HT1080 (cell line): ENCODE data around the gene GPT2. TPM values are rescaled to one million over a fixed set of nuclear protein-coding genes. Genes with fewer than 3 reads are reported as not detected.

Source experiments
- DNase-seq: peaks from one replicate; pipeline ENCODE4 v3.0.0-alpha.2; 2015; ENCODE audit warnings: low read depth
- polyA plus RNA-seq, 2 experiments: library from polyadenylated mRNA; depleted of rRNA; stranded (reverse); fragments of >200 nt; gene quantifications; 2 replicates each; pipeline ENCODE4 v1.2.3, GENCODE V29; 2015
- total RNA-seq: library from RNA; depleted of rRNA; stranded (reverse); fragments of >200 nt; shearing (Covaris generic); gene quantifications from 2 replicates; pipeline ENCODE4 v1.2.3, GENCODE V29; 2014; rRNA removed

The GPT2 gene, protein sequence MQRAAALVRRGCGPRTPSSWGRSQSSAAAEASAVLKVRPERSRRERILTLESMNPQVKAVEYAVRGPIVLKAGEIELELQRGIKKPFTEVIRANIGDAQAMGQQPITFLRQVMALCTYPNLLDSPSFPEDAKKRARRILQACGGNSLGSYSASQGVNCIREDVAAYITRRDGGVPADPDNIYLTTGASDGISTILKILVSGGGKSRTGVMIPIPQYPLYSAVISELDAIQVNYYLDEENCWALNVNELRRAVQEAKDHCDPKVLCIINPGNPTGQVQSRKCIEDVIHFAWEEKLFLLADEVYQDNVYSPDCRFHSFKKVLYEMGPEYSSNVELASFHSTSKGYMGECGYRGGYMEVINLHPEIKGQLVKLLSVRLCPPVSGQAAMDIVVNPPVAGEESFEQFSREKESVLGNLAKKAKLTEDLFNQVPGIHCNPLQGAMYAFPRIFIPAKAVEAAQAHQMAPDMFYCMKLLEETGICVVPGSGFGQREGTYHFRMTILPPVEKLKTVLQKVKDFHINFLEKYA
- total RNA-seq = 19.6 and 20.7 TPM in 2 replicates
- polyA plus RNA-seq (2015; cell fraction: cytosol; rRNA removed) = 32.0 and 40.0 TPM in 2 replicates
- polyA plus RNA-seq (2015; cell fraction: nucleus; rRNA removed) = 33.6 and 36.5 TPM in 2 replicates

DNA sequence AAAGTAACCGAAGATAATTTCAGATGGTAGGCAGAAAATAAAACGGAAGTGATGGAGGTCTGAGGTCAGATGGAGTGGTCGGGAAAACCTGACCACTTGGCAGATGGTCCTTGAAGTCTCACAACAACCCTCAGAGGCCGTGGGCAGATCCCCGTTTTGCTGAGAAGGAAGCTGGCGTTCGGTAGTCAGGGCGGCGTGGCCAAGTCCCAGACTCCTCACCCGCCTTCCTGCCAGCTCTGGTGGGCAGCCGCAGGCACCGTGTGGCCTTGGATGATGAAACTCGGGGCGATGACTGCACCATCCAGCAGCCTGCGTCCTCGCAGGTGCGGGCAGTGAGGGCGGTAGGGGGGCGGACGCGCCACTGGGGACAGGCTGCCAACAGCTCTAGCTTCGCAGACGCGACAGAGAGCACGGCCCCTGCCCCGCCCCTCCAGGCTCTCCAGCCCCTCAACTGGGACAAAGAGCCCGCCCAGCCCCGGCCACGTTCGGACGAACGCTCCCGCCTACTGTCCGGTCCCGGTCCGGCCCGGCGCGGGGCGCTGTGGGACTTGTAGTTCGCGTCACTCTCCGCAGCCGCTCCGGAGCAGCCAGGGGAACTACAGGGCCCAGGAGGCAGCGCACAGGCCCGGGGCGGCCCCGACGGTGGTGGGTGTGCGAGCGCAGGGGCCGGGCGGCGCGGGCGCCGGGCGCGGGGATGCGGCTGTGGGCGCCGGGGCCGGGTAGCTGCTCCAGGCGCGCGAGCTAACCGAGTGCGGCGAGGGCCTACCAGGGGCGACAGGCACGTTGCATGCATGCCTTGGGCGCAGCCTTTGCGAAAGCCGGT, at the start of gene GPT2:
Gene GPT2 (plus strand): TSS at position 673 of the 823 bp plus-strand sequence. CDS start 354 bp downstream, outside the sequence.
- peak; percentile 96 for DNase-seq

DNA sequence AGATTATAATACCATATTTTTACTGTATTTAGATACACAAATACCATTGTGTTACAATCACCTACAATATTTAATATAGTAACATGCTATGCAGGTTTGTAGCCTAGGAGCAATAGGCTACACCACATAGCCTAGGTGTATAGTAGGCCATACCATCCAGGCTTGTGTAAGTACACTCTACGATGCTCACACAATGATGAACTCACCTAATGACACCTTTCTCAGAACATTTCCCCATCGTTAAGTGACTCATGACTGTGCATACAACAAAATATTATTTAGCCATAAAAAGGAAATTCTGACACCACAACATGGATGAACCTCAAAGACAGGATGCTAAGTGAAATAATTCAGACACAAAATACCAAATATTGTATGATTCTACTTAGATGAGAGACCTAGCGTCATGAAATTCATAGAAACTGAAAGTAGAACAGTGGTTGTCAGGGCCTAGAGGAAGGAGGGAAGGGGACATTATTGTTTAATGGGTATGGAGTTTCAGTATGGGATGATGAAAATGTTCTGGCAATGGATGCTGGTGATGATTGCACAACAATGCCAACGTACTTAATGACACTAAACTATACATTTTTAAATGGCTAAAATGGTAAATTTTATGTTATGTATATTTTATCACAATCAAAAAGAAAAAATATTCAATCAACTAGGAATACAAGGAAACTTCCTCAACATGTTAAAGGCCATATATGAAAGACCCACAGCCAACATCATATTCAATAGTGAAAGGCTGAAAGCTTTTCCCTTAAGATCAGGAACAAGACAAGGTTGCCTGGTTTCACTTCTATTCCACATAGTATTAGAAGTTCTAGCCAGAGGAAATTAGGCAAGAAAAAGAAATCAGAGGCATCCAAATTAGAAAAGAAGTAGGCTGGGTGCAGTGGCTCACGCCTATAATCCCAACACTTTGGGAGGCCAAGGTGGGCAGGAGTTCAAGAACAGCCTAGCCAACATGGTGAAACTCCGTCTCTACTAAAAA, 47.3 kb upstream of the GPT2 start:
- DNase-seq = no peak

DNA sequence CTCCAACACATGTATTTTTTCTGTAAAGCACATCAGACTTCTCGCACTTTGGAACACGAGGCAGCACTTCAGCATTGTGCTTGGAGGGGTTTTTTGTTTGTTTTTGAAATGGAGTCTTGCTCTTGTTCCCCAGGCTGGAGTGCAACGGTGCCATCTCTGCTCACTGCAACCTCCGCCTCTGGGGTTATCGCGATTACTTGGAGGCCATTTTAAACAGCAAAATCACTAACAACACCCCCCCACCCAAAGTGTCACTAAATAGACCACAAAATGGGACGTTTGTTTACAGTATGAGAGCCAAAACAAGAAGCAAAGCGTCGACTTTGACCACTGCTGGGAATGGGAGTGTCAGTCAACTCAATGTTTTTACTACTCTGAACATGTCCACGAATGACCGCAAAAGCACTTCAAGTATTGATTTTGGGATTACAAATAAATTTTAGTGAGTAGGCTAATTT, 44.1 kb upstream of the GPT2 start:
- DNase-seq = no peak

DNA sequence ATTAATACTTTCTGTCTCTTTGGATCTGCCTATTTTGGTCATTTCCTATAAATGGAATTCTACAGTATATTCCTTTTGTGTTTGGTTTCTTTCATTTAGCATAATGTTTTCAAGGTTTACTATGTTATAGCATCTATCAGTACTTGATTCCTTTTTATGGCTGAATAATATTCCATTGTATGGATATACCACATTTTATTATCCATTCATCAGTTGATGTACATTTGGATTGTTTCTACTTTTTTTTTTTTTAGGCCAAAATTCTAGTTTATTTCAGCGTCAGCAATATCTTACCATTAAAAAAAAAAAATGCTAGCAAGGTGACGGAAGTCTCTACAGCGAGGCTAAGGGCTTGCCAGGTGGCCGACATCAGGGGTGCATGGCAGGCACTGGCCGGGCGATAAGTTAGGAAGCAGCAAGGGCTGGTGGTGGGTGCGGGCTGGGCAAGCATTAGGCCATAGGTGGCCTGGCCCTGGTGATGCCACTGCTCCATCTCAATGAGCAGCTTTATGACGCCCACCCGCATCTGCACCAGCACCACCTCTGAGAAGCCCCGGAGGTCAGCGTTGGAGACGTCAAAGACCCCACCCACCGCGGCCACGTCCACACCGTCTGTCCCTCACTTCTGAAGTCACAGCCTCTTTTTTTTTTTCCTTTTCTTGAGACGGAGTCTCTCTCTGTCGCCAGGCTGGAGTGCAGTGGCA, 41.8 kb upstream of the GPT2 start:
- DNase-seq = no peak

DNA sequence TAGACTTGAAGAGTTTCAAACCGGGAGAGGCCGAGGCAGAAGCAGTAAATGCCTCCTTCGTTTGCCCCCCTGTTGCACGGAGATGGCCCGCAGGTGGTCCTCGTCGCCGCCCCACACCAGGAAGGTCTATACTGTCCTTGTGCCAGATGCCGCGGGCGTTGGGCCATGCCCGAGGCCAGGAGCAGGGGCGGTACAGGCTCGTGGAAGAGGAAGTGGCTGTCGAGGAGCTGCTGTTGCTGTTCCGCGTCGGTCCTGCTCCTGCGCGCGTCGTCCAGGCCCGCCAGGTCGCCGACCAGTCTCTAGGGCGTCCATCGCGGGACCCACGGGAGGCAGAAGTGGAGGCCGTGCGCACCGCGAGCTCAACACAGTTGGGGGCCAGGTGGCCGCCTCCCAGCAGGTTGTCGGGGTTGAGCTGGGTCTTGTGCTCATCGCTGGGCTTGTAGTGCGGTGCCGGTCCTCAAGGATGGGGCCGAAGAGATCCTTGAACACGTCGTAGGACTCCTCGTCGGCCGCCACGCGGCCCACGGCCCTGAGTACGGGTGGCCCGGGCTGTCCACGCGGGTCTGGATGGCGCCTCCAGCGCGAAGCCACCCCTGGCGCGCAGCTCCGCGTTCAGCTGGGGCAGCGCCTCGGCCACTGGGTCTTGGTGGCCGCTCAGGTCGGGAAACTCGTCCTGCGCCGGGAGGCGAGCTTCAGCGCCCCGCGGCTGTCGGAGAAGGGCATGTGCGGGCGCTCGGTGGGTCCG, 40.1 kb upstream of the GPT2 start:
- DNase-seq = no peak

DNA sequence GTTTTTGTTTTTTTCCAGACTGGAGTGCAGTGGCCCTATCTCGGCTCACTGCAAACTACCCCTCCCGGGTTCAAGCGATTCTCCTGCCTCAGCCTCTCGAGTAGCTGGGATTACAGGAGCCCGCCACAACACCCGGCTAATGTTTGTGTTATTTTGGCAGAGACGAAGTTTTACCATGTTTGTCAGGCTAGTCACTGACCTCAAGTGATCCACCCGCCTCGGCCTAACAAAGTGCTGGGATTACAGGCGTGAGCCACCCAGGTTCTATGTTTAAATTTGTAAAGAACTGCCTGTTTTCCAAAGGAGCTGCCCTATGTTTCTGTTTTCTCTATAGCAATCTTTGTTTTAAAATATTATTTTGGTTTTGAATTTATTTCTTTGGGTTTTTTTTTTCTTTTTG, 39.4 kb upstream of the GPT2 start:
- DNase-seq = no peak

DNA sequence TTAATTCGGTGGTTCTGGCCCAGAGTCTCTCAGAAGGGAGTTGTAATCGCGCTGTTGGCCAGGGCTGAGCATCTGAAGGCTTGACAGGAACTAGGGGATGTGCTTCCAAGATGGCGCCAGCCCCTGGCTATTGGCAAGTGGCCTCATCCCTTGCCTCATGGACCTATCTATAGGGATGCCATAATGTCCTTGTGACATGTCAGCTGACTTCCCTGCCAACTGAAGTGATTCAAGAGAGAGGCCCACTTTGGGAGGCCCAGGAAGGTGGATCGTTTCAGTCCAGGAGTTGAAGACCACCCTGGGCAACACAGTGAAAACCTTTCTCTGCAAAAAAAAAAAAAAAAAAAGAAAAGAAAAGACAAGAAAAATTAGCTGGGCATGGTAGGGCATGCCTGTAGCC, 38.2 kb upstream of the GPT2 start:
- no peak for DNase-seq

DNA sequence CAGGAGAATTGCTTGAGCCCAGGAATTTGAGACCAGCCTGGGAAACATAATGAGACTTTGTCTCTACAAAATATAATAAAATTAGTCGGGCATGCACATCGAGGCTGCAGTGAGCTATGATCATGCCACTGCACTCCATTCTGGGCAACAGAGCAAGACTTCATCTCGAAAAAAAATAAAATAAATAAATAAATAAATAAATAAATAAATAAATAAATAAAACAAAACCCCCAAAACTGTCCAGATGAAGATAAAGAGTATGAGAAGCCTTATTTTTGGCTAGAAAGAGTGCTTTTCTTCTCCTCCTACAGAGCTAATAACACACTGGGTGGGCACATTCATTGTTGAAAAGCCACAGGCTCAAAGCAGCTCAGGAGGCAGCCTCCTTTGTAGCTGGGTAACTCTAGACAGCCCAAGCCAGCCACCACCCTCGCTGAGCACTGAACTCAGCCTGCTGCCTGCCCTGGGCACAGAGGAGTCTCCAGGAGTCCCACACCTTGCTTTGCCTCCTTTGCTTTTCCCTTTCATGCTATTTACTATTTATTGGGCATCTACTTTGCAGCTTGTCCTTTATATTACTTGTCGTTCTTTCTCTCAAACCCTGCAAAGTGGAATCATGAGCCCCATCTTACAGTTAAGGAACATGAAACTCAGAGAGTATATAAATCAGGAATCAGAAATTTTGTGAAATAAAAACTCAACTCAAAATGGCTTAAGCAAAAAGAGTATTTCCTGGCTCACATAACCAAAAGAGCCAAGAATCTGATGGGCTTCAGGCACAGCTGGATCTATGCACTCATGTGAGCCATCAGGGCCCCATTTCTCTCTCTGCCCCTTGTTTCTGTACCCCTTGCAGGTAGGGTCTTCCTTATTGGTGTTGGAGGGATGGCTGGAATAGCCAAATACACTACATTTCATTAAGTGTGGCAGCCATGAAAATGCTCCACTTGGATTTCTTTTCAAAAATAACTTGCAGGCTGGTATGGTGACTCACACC, 35.1 kb upstream of the GPT2 start:
- no peak for DNase-seq

DNA sequence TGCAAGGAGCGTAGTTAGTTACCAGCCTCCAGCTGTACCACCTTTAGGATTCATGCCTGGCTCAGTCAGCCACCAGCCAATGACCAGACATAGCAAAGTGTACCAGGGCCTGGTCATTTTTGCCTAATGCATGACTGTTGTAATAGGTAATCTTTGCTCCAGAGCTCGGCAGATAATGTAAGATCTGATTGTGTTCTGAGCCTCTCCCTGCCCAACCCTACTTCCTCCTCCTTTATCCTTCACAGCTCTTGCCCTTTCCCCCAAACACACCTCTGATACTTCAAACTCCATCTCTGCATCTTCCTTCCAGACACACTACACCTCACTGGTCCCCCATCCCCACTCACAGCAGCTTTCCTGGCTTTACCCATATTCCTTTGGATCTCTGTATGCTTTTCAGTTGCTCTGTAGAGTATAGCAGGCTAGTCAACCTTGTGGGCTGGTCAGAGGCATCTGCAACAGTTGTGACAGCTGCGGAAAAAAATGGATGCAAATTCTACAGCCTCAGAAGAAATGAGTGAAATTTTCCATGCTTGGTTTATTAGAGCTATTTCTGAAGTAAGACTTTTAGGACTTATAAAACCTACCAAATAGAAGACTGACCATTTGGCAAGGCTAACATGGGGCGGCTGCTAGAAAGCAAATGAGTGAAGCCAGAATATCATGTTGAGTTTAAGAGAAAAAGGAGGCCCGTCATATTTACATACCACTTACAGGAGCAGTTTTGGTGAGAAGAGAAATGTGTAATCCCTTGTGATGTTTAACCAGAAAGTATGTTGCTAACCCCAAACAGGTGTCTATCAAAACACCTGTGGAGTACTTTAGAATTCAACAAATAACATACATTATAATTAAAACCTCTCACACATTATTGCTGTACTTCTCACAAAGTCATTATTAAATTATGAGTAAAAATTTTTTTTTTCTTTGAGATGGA, 33.3 kb upstream of the GPT2 start:
- no peak for DNase-seq

DNA sequence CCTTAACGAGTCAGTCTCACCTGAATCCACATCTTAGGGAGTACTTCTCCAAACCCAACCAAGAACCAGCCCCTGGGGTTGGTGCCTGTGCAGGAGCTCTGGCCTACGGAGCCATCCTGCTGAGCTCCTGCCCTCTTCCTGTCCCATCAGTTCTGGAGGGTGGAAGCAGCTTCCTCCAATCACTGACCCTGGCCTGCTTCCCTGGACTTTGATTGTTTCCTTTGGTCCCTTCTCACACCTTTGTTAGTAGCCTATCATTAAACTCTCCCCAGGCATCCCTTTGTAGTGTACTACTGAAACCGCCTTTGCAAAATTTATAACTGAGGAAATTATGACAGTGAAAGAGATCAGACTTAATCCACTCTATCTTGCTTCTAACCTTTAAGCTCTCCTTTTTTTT, 32.0 kb upstream of the GPT2 start:
- DNase-seq = no peak

DNA sequence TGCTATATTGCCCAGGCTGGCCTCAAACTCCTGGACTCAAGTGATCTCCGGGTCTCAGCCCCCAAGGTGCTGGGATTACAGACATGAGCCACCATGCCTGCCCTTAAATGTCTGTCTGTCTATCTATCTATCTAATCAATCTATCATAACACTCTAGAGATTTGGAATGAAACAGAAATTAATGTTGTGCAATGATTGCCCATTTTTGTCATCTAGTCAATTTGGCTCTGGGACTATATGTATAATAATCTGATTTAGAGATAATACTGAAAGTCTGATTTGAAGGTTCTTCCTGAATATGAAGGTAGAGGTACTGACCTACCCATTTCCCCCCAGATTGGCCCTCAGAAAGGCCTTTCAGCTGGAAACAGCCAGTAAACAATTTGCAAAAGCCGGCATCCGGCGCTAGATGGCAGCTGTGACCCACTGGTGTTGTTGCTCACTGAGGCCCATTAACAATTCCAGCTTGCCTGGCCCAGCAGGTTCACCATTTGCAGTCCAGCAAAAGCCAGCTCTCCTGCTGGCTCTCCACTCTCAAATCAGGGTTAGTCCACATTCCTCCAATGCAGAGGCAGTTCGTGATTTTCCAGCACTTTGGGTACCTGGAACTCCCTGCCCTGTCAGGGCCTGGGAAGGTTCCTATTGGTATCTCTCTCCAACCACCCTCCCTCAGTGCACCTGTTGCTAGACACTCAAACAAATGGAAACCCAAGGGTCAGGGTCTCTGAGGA, 30.3 kb upstream of the GPT2 start:
- DNase-seq = peak; percentile 53

DNA sequence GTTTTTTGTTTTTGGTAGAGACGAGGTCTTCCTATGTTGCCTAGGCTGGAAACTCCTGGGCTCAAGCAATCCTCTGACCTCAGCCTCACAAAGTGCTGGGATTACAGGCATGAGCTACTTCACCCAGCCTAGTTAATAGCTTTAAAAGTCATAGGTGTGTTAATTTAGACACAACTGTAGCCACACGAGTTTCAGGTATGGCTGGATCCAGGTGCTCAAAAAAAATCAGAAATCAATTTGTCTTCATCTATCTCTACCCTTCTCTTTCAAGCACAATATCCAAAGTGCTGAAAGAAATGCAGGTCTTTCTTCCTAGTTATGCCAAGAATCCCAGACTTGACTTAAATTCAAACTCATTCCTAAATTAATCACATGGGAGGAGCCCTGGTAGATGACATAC, 29.3 kb upstream of the GPT2 start:
- no peak for DNase-seq

DNA sequence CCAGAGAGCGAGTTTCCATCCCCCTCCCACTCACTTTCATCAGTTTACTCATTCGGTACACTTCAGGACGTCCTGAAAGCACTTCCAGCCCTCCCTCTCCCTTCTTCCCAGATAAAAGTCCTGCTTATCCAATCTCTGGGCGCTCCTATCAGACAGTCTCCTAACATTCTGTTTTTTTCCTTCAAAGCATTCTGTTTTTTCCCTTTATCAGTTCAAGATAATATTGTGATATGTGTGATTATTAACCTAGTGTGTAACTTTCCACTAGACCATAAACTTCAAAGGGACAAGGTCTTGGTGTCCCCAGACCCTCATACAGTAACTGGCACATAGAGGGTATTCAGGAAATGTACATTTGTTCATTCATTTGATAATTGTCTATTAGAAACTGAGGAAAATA, 28.8 kb upstream of the GPT2 start:
- no peak for DNase-seq

DNA sequence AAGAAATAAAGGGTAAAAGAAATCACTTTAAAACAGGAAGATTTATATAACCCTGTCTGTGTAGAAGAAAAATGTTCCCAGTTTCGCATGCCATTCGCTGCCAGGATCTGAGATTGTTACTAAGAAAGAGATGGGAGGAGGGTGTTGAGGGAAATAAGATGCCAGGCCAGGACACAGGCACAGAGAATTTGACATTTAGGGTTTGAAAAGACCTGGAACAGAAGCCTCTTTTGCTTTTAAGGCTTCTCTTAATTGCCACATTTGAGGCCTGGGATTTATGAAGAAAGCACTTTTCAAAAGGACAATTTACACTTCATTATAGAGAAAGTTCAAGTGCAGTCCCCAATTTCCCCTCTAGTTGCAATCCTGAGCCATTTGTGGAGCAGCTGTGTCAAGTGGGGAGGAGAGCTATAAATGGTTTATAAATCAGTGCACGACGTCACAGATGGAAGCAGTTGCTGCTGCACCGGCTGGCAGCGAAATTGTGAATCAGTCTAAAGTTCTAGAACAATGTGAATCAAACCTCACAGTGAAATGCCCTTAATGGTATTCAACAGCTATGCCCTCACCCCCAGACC, 26.7 kb upstream of the GPT2 start:
- DNase-seq = peak; percentile 24

DNA sequence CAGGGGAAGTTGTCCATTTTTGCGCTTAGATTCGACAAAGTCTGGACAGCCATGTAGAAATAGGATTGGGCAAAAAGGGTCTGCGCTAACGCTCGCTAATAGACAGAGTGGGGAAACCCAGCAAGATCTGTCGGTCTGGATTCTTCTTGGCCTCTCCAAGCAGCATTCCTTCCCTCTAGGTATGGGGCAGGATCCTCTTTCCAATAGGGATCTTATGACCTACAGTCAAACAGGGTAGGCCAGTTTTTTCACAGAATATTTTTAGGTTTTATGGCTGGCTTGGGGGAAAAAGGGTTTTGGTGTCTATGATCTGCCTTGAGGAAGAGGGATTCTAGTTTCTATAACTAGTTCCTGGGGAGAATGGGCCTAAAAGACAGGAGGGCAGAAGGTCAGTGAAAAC, 26.0 kb upstream of the GPT2 start:
- no peak for DNase-seq

DNA sequence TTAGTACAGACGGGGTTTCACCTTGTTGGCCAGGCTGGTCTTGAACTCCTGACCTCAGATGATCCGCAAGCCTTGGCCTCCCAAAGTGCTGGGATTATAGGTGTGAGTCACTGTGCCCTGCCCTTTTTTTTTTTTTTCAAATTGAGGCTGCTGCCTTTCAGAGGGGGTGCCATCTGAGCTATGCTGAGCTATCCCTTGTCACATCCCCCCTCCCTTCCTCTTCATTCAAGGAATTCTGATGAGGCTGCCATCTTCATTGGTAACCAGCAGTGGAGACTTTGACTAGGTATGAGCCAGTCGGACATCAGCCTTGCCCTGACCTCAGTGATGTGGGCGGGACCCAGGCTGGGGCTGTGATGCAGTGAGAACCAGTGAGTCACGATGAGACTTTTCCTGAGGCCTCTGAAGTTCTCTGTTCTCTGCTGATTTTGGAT, 24.4 kb upstream of the GPT2 start:
- DNase-seq = peak; percentile 98
